NCI-H187 treated with DMSO at 0.1 percent for 48 hours (cell line): ENCODE data around the gene ATG7.

ENCODE experiments used
- DNase-seq: peaks from one replicate; lab custom pipeline; 2025; lab: John Stamatoyannopoulos, UW

The ATG7 gene

GRCh38 chr3:11554666-11555065 lies 282.5 kb downstream of the ATG7 start:
- DNase-seq: no peak

GRCh38 chr3:11555211-11555782 lies 283.1 kb downstream of the ATG7 start:
- DNase-seq: no peak

DNA sequence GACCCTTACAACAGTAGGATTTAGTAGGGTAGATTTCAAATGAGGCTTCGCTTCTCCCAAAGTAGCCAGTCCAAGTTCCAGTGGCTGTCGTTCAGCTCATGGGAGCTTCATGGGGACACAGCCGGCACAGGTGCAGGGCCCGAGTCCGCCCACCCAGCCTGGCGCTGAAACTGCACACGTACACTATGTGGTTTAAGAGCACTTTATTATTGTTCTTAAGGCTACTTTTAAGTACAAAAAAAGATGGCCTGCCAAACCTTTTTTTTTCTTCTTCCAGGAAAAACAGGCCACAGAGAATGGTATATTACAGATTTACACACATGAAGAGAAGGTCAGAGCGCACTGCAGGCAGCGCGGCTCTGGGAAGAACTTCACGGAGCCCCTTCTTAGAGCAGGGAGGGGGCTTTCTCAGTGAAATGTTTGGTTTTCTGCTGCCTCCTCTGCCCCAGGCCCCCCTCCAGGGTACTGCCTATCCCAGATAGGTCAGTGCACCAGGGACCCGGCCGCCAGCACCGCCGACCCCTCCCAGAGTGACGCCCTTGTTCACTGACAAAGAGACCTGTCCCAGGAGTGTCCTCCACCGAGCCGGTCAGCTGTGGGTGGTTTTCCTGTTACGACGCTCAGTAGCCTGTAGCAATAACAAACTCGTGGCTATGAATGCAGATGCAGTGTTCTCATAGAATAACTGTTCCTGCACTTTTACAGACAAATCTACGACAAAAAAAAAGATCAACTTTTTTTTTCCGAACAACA lies 283.9 kb downstream of the ATG7 start:
- DNase-seq: no peak

DNA sequence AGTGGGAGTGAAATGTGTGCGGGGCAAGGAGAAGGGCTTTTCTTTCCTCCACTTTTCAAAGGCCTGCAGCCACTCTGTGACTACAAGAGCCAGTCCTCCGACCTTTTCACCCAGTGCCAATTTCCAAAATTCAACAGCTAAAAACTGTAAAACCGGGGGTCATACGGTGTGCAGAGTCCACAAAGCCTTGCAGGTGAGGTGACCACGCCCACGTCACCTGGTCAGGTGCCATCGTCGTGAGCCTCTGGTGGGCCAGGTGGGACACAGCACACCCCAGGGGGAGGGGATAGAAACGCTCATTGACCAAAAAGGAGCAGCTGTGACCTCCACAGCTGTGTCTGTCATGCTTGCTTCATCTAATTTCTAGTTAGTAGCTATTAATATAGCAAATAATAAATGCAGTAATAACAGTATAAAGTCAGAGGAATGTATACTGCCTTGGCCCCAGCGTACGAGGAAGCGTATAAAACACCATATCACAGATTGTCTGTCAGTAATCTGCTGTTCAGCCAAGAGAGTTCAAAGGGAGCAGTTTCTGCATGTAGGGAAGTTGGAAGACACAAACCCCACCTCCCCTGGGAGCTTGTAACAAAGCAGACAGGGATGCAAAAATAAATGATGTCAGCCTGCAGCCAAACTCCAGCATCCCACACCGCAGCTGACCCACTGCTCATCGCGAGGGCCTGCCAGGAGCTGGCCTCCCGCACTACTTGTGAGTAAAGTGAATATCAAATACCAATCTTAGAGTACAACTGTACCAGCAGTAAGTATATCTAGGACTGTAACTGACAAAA lies 284.9 kb downstream of the ATG7 start:
- no peak for DNase-seq

GRCh38 chr3:11558002-11558401 lies 285.8 kb downstream of the ATG7 start:
- DNase-seq: no peak

DNA sequence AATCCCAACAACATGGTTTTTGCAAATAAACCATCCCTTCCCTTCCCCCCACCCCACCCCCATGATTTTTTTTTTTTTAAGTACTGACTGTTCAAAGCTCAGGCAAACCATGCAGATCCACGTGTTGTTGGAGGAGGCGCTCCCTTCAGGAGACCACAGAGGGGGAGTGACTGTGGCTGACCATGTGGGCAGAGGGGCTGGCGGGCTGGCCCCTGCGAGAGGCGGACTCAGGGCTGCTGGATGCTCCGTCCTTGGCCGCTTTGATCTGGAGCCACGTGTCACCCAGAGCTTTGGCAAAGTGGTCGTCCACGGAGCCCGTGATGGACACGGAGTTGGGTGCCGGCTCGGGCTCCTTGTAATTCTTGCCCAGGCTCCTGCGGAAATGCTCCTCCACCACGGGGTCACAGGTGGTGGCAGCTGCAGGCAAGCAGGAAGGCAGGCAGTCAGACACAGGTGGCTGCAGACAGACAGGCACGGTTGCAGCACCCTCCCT lies 286.3 kb downstream of the ATG7 start:
- DNase-seq: no peak

DNA sequence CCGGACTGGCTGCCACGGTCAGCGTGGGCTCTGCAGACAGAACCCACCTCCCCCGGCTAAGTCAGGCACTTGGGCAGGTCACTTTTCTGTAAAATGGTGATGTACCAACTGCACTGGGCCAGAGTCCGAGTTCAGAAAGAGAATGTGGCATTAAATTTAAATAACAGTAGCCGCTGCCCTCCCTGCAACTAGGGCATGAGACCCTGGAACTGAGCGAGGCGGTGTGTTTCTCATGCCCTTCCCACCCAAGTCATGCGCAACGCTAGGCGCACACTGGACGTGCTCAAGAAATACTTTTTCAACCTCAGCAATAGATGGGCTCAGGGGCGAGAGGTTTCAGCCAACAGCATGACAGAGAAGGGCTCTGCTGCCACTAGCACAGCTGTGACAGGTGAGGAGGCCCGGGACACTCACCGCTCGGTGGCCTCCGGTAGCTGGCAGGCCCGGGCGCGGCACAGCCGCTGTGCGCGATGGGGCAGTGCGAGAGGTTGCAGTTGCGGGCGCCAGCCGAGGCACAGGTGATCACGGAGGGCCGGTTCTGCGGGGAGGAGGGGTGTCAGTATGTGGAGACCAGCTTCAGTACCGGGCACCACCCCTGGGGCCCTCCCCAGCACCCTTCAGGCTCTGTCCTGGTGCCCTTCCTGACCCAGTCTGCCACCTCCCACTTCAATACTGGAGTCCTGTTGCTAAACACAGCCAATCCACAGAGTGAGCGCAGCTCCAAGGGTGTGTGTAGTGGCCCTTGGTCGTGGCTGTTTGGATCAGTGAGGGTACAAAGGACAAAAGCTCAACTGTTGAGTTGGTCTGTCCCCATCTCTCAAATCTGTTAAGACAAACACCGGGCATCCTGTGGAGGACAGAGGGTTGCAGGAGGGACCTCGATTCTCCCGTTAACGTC lies 287.0 kb downstream of the ATG7 start:
- no peak for DNase-seq

- no peak for DNase-seq
Measured at GRCh38 chr3:11559816-11560633, 287.8 kb downstream of the ATG7 start.

DNA sequence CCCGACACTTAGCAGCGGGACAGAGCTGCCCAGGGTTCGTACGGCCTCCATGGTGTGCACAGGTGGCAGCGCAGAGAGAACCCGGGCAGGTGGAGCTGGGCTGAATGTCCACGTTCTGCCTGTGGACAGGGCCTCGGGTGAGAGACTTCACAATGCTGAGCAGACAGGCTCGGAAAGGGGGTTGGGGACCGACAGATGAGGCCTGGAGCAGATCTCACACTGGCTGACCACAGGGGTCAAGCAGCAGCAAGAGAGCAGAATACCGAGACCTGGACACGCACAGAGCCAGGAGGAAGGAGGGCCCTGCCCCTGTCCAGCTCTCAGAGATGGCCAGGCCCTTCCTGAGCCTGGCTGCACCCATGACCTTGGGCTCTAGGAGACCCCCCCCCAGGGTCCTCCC lies 288.5 kb downstream of the ATG7 start:
- DNase-seq: no peak

GRCh38 chr3:11562277-11562881 lies 290.2 kb downstream of the ATG7 start:
- no peak for DNase-seq

GRCh38 chr3:11563159-11563864 lies 291.1 kb downstream of the ATG7 start:
- DNase-seq: no peak

DNA sequence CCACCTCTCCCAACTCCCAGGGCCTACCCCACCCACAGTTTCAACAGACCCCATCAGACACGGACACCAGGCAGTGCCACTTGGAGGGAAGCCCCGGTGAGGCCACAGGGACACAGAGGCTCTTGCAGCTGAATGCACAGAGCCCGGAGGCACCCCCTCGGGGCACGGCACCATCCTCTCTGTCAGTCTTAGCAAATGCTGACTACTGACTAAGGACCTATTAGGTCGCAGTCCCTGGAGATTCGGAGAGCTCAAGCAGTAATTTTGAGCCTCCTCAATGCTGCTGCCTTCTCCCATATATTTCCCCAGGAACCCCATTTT lies 291.6 kb downstream of the ATG7 start:
- no peak for DNase-seq

GRCh38 chr3:11564577-11565001 lies 292.4 kb downstream of the ATG7 start:
- no peak for DNase-seq

DNA sequence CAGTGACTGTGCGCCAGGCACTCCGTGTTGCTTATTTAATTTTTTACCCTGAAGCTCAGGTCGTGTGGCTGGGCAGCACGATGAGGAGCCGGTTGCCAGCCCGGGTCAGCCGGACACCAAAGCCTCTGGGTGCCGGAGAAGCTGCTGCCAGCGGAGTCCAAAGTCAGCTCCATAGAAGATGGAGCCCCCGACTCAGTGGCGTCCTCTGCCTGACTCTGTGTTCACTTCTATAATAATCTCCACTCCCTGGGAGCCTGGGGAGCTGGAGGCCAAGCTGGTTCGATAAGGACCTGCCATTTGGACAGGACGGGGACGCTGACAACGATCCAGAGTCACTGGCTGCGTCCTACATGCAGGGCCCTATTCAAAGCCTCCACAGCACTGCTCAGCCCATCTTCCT lies 292.9 kb downstream of the ATG7 start:
- DNase-seq: no peak

DNA sequence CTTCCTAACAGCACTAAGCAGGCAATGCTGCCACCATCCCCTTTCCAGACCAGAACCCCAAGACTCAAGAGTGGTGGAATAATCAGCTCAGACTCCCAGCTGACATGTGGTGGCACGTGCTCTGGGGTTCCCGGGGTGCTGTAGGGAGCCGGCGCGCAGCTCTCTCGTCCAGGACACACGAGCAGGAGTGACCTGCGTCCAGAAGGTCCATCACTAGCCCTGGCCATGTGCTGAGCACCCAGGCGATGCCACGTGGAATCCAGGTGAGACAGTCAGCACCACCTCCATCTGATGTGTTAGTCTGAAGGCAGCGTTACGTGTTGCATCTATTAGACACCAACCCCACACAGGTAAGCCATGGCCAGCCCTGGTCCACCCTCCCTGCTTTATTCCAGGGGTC lies 293.3 kb downstream of the ATG7 start:
- DNase-seq: no peak

- no peak for DNase-seq
Measured at GRCh38 chr3:11565932-11566331, 293.7 kb downstream of the ATG7 start.

- no peak for DNase-seq
Measured at GRCh38 chr3:11566478-11566877, 294.3 kb downstream of the ATG7 start.

GRCh38 chr3:11566916-11567315 lies 294.7 kb downstream of the ATG7 start:
- DNase-seq: no peak

- DNase-seq: no peak
Measured at GRCh38 chr3:11567516-11568467, 295.6 kb downstream of the ATG7 start.
